Upper lobe of left lung (tissue), 4 donors: Measurements from ENCODE around the gene TMEM218.

Experiments used
- CTCF ChIP-seq, 6 experiments: fragments of 450-650 bp in 4 of 6; fragments of 200-600 bp in 2 of 6; sonication (generic) in 2 of 6; IDR thresholded peaks; one replicate each; pipeline ENCODE4 v1.5.1; 2016 to 2019; ENCODE audit warnings: antibody characterized with exemption in 6 of 6
- POLR2A ChIP-seq, 4 donors: fragments of 450-650 bp; IDR thresholded peaks; one replicate each; pipeline ENCODE4 v1.5.1; 2016 to 2017; ENCODE audit warnings: antibody characterized with exemption in 4 of 4, mild to moderate bottlenecking in 2 of 4
- POLR2AphosphoS5 ChIP-seq, 2 donors: sonication (generic); formaldehyde crosslinking; IDR thresholded peaks; one replicate each; pipeline ENCODE4 v1.5.1; 2017; ENCODE audit warnings: antibody characterized with exemption in 2 of 2

DNA sequence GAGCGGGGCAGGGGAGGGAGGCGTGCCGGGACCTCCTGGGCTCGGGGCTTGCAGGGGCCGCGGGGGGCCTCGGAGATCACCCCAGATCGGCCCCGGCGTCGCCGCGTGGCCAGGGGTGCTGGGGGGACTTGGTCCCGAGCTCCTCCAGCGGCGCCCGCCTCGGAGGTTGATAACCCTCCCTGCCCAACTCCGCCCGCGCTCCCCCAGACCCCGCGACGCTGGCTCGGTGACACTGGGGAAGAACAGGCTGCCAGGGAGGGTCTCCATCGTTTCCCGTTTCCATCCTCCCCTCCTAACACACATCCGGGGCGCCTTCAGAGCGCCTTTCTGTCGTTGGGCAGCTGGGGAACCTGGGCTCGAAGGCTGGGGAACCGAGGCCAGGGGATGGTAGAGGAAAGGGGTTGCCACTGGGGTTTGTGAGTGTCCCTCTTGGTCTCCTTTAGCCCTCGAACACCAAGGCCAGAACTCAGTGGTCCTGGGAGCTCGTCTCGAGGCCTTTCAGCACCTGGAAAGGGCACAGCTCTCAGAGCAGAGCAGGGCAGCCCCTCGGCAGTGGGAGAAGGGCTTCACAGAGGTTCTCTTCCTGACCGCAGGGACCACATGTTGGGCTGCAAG, 47.9 kb downstream of the TMEM218 start:
- TF ChIP-seq CTCF (IDR thresholded peaks at IDR 0.05) (no peak), POLR2A (IDR thresholded peaks at IDR 0.05) (no peak), POLR2AphosphoS5 (IDR thresholded peaks at IDR 0.05) (no peak)
